Activated CD4-positive, alpha-beta T cell treated with anti-CD3 and anti-CD28 coated beads, Interleukin-2, amount 10 ng/mL, durations not matched to agents 7 days and 5 days (primary cell): ENCODE results near the gene ERC1. TPM values are rescaled to one million over a fixed set of nuclear protein-coding genes. Genes with fewer than 3 reads are reported as not detected.

Source experiments
- CTCF ChIA-PET: fragments of 350-600 bp; sonication (Branson Sonifier 250); formaldehyde crosslinking; loops from one replicate; lab custom pipeline; 2021; ENCODE audit warnings: antibody characterized with exemption; lab: Charles Lee
- POLR2A ChIA-PET: fragments of 350-600 bp; sonication (Branson Sonifier 250); formaldehyde crosslinking; loops from one replicate; lab custom pipeline; 2021; ENCODE audit warnings: antibody characterized with exemption; lab: Charles Lee
- DNase-seq: peaks from one replicate; pipeline ENCODE4 v3.0.0-alpha.2; 2020
- H3K27ac Mint-ChIP-seq: one replicate; pipeline ENCODE4 v1.8.0; 2021; ENCODE audit warnings: mild to moderate bottlenecking, moderate library complexity, mixed read lengths
- H3K27me3 Mint-ChIP-seq: one replicate; pipeline ENCODE4 v1.8.0; 2021; ENCODE audit warnings: mixed read lengths
- H3K36me3 Mint-ChIP-seq: one replicate; pipeline ENCODE4 v1.8.0; 2021; ENCODE audit warnings: low read depth, mixed read lengths
- H3K4me1 Mint-ChIP-seq: one replicate; pipeline ENCODE4 v1.8.0; 2021; ENCODE audit warnings: mixed read lengths
- H3K4me3 Mint-ChIP-seq: one replicate; pipeline ENCODE4 v1.8.0; 2021; ENCODE audit warnings: mild to moderate bottlenecking, moderate library complexity, mixed read lengths
- H3K9me3 Mint-ChIP-seq: one replicate; pipeline ENCODE4 v1.8.0; 2021; ENCODE audit warnings: mixed read lengths
- total RNA-seq, 2 experiments: library from RNA; stranded (reverse); gene quantifications; one replicate each; pipeline ENCODE4 v1.2.3, GENCODE V29; 2021

Gene ERC1
- total RNA-seq, 2 experiments from 2014 or later: 38.7 to 43.4 TPM

GRCh38 chr12:1439687-1440086, 448.7 kb downstream of the ERC1 start:
- Mint-ChIP-seq H3K36me3 (no peaks in the 10 kb centered on the region), H3K27ac (no peak overlapping the region), H3K4me1 (no peaks in the 10 kb centered on the region), H3K4me3 (no peak overlapping the region), H3K9me3 (no peaks in the 10 kb centered on the region), H3K27me3 (no peaks in the 10 kb centered on the region)
- POLR2A ChIA-PET: no interaction called here
- CTCF ChIA-PET: no interaction called here
- DNase-seq: no peak

GRCh38 chr12:1443421-1444141, 452.6 kb downstream of the ERC1 start:
- no peak for DNase-seq
- H3K27ac Mint-ChIP-seq: no peak overlapping the region
- ChIA-PET POLR2A (no interaction called here), CTCF (interaction anchor here (1.4 kb wide), 1 partner anchor 15 kb away, joined by 3 read pairs; no protein-coding TSS in a partner anchor)
- H3K27me3 Mint-ChIP-seq: no peaks in the 10 kb centered on the region
- H3K36me3 Mint-ChIP-seq: peaks cover 4% of the 10 kb centered on the region
- no peaks in the 10 kb centered on the region for H3K9me3 Mint-ChIP-seq
- no peaks in the 10 kb centered on the region for H3K4me1 Mint-ChIP-seq
- H3K4me3 Mint-ChIP-seq: no peak overlapping the region

- no peak overlapping the region for H3K27ac Mint-ChIP-seq
- POLR2A ChIA-PET: no interaction called here
- no peaks in the 10 kb centered on the region for H3K4me1 Mint-ChIP-seq
- no peaks in the 10 kb centered on the region for H3K9me3 Mint-ChIP-seq
- no peak for DNase-seq
- H3K27me3 Mint-ChIP-seq: no peaks in the 10 kb centered on the region
- no peak overlapping the region for H3K4me3 Mint-ChIP-seq
- CTCF ChIA-PET: interaction anchor here (1.4 kb wide), 1 partner anchor 15 kb away, joined by 3 read pairs; no protein-coding TSS in a partner anchor
- H3K36me3 Mint-ChIP-seq: peaks cover 4% of the 10 kb centered on the region
Observed at GRCh38 chr12:1444142-1444516, 453.1 kb downstream of the ERC1 start.

GRCh38 chr12:1445807-1446206, 454.8 kb downstream of the ERC1 start:
- H3K27ac Mint-ChIP-seq: no peak overlapping the region
- H3K4me1 Mint-ChIP-seq: no peaks in the 10 kb centered on the region
- H3K4me3 Mint-ChIP-seq: no peak overlapping the region
- no peaks in the 10 kb centered on the region for H3K27me3 Mint-ChIP-seq
- no peaks in the 10 kb centered on the region for H3K9me3 Mint-ChIP-seq
- CTCF ChIA-PET: interaction anchor here (1.1 kb wide), 1 partner anchor 10 kb away, joined by 3 read pairs; no protein-coding TSS in a partner anchor
- POLR2A ChIA-PET: no interaction called here
- DNase-seq: no peak
- peaks cover 4% of the 10 kb centered on the region for H3K36me3 Mint-ChIP-seq

DNA sequence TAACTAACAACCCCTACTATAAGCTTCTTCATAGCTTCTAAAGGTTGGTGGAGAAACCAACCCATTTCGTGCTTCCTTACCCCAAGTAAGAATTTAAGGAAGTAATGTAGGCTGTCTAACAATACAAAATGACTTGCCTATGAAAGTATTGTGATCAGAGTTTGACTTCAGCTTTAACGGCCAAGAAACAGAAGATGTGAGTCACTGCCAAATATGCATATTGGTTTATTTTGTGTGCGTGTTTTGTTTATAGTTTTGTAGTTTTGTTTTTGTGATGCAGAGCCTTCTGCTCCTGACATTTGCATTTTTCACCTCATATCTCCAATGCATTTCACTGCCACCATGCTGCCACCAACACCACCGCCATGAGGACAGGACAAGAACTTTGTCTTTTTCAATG, 457.3 kb downstream of the ERC1 start:
- peaks cover 4% of the 10 kb centered on the region for H3K36me3 Mint-ChIP-seq
- CTCF ChIA-PET: no interaction called here
- H3K4me3 Mint-ChIP-seq: no peak overlapping the region
- H3K27me3 Mint-ChIP-seq: no peaks in the 10 kb centered on the region
- no peaks in the 10 kb centered on the region for H3K4me1 Mint-ChIP-seq
- H3K9me3 Mint-ChIP-seq: no peaks in the 10 kb centered on the region
- no peak for DNase-seq
- no peak overlapping the region for H3K27ac Mint-ChIP-seq
- POLR2A ChIA-PET: no interaction called here

GRCh38 chr12:1453810-1454209, 462.8 kb downstream of the ERC1 start:
- no peaks in the 10 kb centered on the region for H3K27me3 Mint-ChIP-seq
- no peak overlapping the region for H3K4me3 Mint-ChIP-seq
- no peak for DNase-seq
- CTCF ChIA-PET: no interaction called here
- POLR2A ChIA-PET: no interaction called here
- no peaks in the 10 kb centered on the region for H3K9me3 Mint-ChIP-seq
- no peak overlapping the region for H3K27ac Mint-ChIP-seq
- no peaks in the 10 kb centered on the region for H3K36me3 Mint-ChIP-seq
- no peaks in the 10 kb centered on the region for H3K4me1 Mint-ChIP-seq

- CTCF ChIA-PET: no interaction called here
- Mint-ChIP-seq H3K9me3 (peaks cover 2% of the 10 kb centered on the region), H3K4me3 (no peak overlapping the region), H3K27ac (no peak overlapping the region), H3K36me3 (no peaks in the 10 kb centered on the region), H3K4me1 (peaks cover 4% of the 10 kb centered on the region), H3K27me3 (no peaks in the 10 kb centered on the region)
- POLR2A ChIA-PET: no interaction called here
- no peak for DNase-seq
Observed at GRCh38 chr12:1456885-1457284, 465.9 kb downstream of the ERC1 start.

DNA sequence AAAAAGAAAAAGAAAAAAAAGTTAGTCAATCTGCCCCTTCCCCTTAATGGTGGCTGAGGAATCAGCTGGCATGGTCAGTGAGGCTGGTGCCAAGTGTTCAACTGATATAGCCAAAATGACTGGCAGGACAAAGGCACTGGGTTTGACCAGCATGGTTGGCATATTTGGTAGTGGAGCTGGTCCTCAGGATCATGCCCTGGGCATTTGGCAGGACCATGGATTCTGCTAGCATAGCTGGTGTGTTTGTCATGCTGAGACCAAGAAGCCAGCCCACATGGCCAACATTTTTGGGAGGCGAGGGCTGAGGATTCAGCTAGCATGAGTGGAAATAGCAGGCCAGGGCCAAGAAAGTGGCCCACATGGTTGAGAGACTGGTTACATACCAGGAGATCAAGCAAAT, 466.9 kb downstream of the ERC1 start:
- Mint-ChIP-seq H3K9me3 (peaks cover 2% of the 10 kb centered on the region), H3K4me3 (no peak overlapping the region), H3K4me1 (peaks cover 4% of the 10 kb centered on the region), H3K36me3 (no peaks in the 10 kb centered on the region), H3K27me3 (no peaks in the 10 kb centered on the region), H3K27ac (no peak overlapping the region)
- ChIA-PET CTCF (interaction anchor here (0.6 to 1.4 kb wide), 2 partner anchors 17 to 141 kb away, joined by 3 read pairs; no protein-coding TSS in a partner anchor), POLR2A (no interaction called here)
- DNase-seq: no peak

DNA sequence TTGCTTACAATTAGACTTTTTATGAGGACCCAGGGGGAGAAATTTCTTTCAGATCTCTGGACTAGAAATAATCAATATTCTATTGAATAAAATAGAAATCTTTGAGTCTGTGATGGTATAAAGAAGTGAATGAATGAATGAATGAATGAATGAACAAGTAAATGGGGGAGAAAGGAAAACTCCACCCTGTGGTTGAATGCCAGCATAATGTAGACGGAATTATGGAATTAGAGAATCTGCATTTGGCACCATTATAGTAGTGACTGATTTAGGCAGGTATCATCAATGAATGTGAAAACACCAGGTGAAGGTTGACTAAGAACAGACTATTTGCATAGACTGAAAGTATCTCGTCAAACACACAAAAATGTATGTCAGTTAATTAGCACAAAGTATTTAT, 468.3 kb downstream of the ERC1 start:
- H3K36me3 Mint-ChIP-seq: no peaks in the 10 kb centered on the region
- no peak for DNase-seq
- CTCF ChIA-PET: interaction anchor here (1.1 to 1.4 kb wide), 2 partner anchors 16 kb away, joined by 3 read pairs; no protein-coding TSS in a partner anchor
- H3K27ac Mint-ChIP-seq: no peak overlapping the region
- H3K9me3 Mint-ChIP-seq: peaks cover 2% of the 10 kb centered on the region
- H3K4me1 Mint-ChIP-seq: peaks cover 4% of the 10 kb centered on the region
- H3K27me3 Mint-ChIP-seq: no peaks in the 10 kb centered on the region
- no peak overlapping the region for H3K4me3 Mint-ChIP-seq
- POLR2A ChIA-PET: no interaction called here

DNA sequence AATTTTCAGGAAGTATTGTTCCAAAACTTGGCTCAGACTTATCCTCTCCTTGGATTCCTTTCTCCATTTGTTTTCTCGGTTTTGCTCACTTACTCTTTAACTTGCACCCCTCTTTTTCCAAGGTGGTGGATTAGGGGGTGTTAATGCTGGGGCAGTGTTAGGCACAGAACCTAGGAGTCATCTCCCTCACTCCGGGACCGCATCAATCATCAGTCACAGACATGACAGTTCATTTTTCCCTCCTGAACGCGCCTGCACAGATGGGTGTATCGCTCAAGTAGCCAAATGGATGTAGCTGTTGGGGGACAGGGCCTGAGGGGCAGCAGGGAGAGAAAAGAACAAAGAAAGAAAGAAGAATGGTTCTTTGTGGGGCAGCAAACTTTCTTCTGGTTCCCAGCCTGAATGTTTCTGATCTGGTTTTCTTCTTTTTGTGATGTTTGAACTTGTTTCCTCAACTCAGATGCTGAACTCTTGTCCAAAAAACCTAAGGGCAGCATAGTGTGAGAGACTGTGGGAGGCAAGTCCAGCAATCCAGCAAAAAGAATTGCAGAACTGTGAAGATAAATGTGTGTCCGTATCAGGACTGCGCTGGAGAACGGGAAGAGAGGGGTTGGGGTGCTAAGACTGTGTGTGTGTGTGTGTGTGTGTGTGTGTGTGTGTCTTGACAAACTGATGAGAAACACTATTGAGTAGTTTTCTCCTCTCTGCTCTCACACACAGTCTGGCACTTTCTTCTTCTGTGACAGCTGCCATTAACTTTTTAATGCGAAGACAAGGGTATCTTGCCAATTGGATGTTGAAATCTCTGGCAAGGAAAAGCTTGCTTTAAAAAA, 472.3 kb downstream of the ERC1 start:
- Mint-ChIP-seq H3K4me1 (peaks cover 4% of the 10 kb centered on the region), H3K27ac (no peak overlapping the region), H3K36me3 (no peaks in the 10 kb centered on the region), H3K27me3 (no peaks in the 10 kb centered on the region), H3K9me3 (peaks cover 2% of the 10 kb centered on the region), H3K4me3 (no peak overlapping the region)
- ChIA-PET CTCF (no interaction called here), POLR2A (no interaction called here)
- DNase-seq: no peak

- Mint-ChIP-seq H3K4me3 (no peak overlapping the region), H3K27me3 (no peaks in the 10 kb centered on the region), H3K36me3 (no peaks in the 10 kb centered on the region), H3K27ac (no peak overlapping the region), H3K9me3 (no peaks in the 10 kb centered on the region), H3K4me1 (peaks cover 4% of the 10 kb centered on the region)
- CTCF ChIA-PET: no interaction called here
- no peak for DNase-seq
- POLR2A ChIA-PET: no interaction called here
Observed at GRCh38 chr12:1464925-1465324, 473.9 kb downstream of the ERC1 start.

GRCh38 chr12:1465990-1466389, 475.0 kb downstream of the ERC1 start:
- Mint-ChIP-seq H3K4me1 (no peaks in the 10 kb centered on the region), H3K27me3 (no peaks in the 10 kb centered on the region), H3K27ac (no peak overlapping the region), H3K9me3 (no peaks in the 10 kb centered on the region), H3K4me3 (no peak overlapping the region), H3K36me3 (no peaks in the 10 kb centered on the region)
- no peak for DNase-seq
- ChIA-PET CTCF (no interaction called here), POLR2A (no interaction called here)

DNA sequence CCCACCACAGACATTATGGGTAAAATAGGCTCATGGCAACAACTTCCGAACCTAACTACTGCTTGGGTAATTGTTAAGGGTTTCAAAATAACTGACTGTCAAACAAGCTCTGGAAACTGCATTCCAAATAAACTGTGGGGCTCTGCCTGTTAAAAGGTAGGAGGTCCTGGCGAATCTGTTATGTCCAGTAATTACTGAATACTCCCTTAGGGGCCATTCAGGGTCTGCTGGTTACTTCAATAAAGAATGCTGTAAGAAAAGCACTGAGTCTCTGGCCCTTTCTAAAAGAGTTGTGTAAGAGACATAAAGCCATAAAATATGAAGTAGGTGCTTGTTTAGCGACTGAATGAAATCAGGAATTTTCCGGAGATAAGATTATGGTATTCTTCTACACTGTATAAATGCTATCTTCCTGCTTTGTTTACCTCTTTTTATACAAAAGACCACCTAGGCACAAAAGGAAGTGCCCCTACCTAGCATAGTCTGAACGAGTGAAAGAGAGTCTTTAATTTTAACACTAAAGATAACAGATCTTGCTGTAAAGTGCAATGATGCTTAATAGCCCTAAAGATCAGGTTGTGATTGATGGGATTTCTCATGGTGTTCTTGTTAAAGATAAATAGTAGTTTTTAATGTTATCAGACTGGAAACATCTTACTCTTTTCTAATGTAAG, 475.6 kb downstream of the ERC1 start:
- no peak overlapping the region for H3K27ac Mint-ChIP-seq
- H3K36me3 Mint-ChIP-seq: no peaks in the 10 kb centered on the region
- ChIA-PET POLR2A (no interaction called here), CTCF (no interaction called here)
- H3K9me3 Mint-ChIP-seq: no peaks in the 10 kb centered on the region
- no peak overlapping the region for H3K4me3 Mint-ChIP-seq
- no peaks in the 10 kb centered on the region for H3K27me3 Mint-ChIP-seq
- no peaks in the 10 kb centered on the region for H3K4me1 Mint-ChIP-seq
- no peak for DNase-seq
